NCI-H1436 (cell line): Measurements from ENCODE around the gene TEX51.

Experiments
- DNase-seq: peaks from one replicate; lab custom pipeline; 2025; lab: John Stamatoyannopoulos, UW

TEX51 gene

DNA sequence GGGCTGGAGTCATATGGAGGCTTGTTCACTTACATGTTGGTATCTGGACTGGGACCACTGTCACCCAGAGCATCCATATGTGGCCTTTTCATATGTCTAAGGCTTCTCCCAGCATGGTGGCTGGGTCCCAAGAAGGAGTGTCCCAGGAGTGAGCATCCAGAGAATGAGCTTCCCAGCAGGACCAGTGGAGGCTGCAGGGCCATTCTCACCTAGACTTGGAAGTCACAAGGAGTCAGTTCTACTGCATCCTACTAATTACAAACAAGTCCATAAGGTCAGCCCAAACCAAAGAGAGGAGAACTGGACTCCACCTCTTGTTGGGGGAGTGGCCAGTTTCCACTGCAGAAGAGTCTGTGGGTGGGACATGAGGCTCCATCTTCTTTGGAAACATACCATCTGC lies 5.1 kb upstream of the TEX51 start:
- no peak for DNase-seq

DNA sequence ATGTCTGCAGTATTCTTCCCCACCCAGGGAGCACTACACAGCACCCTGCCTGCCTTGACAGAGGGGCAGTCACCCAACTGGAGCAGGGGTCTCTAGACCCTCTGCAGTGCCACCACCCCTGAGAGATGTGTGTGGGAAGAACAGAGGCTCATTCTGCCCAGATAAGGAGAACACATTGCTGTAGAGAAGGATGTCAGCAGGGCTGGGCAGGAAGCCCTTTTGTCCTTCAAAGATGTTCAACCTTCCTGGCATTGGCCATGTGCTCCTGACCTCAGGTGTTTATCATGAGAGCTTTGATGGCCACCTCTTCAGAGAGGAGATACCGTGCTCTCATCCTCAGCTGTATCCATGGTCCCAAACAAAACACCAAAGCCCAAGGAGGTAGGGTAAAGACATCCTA lies 4.6 kb upstream of the TEX51 start:
- no peak for DNase-seq

DNA sequence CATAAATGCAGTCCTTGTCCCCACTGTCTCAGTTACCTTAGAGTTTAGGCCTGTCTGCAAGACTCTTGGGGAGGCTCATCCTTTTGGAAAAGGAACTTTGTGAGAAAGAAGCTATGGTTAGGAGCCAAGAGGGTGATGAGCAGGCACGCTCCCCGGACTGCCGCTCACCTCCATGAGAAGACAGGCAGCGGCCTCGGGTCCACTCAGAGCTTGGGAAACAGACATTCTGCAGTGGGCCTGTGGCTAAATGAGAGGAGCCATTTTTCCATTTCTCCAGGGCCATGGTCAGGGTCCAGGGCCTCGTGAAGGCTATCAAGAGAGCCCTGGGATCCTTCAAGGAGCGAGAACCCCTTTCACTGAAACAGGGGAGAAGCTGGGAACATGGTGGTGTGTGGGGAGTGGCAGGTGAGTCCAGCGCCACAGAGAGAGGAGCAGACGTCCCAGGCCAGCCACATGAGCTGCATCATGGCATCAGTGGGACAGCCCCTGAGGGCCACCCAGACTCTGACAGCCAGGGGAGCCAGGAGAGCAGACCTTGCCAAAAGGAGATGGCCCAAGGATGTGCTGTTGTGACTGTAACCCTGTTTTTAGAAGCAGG lies 4.0 kb upstream of the TEX51 start:
- no peak for DNase-seq

DNA sequence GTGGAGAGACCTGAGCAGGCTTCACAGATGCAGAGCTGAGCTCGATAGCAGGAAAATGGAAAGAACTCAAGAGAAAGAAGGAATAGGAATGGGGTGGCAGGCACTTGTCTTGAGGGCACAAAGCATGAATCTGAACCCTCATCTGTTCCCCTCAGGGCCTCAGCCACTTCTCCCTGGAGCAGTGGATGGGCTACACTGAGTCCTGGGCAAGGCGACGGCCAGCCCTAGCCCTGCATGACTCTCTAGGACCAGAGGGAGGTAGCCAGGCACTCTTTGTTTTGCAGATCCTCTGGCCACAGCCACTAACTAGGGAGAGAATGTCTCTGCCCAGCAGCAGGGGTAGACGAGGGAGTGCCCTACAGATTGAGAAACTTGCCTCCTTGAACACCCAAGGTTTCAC lies 3.4 kb upstream of the TEX51 start:
- DNase-seq, result no peak

DNA sequence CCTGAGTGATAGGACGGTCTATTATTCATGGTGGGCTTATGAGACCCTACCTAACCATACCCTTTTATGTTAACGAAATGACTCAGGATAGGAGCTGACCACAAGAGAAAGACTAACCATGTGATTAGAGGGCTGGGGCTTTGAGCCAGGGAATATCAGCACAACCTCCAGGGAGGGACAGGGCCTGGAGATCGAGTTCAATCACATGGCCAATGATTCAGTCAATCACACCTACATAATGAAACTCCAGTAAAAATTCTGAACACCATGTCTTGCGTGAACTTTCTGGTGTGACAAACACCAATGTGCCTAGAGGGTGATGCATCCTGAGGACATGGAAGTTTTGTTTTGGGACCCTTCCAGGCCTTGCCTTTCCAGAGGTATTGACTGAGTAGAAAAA lies 2.2 kb upstream of the TEX51 start:
- no peak for DNase-seq

DNA sequence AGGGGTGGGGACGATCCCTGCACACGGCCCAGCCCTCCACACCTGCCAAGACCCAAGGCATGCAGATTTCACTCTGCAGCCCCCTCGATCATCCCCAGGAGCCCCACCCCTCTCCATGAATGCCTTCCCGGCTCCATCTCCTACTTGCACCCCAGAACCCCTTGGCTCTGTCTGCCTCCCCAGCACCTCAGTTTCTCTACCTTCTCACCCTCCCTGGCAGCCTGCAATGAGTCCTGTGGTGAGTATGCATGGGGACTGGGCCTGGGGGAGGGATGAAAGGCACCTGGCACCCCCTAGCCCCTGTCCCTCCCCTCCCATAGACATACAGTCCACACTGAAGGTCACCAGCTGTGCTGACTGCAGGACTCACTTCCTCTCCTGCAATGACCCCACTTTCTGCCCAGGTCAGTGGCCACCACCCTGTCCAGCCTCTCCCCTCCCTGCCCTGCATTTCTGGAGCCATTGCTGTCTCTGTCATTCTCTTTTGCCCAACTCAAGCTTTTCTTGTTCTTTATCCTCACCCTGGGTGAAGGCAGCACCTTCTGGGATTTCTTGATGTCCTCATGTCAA lies 1.0 kb downstream of the TEX51 start:
- DNase-seq, result no peak

DNA sequence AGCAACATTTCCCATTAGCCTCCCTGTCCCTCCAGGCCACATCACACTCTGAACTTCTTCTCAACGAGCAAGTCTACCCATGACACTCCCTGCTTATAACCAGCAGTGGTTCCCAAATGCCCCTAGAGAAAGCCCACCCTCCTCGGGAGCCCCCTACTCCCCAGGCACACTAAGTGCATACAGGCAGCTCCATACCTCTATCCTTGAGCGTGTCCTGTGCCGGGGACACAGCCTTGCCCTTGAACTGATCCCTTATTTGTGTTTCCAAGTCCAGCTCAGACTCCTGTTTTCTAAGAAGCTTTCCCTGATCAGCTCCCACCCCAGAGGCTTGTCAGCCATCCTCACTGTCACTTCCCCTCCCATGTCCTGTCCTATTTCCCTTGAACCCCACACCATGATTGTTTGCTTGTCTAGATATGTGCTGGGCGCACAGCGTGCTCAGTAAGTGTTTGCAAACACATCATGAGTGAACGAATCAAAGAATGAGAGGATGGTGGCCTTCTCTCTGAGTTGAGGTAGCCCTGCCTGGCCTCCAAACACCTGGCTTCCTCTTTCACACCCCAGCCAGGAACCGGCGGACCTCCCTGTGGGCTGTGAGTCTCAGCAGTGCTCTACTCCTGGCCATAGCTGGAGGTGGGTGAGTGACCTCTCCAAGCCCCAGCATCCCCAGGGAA lies 2.1 kb downstream of the TEX51 start:
- no peak for DNase-seq

DNA sequence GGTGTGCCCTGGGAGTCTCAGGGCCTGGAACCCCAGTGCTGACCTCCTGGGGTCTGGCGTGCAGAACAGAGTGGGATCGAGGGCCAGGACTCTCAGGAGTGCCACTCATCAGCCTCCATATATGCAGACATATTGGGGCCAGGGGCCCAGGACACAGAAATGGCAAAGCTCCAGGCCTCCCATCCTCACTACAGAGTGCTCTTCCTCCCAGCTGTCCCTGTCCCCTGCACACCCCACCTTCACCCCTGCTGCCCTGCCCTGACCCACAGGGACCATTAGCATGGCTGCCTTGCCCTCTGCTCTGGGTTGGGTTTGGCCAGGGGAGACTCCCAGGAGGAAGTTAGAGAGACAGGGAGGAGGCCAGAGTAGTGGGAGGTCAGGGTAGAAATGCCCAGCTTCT lies 2.8 kb downstream of the TEX51 start:
- DNase-seq, result no peak

DNA sequence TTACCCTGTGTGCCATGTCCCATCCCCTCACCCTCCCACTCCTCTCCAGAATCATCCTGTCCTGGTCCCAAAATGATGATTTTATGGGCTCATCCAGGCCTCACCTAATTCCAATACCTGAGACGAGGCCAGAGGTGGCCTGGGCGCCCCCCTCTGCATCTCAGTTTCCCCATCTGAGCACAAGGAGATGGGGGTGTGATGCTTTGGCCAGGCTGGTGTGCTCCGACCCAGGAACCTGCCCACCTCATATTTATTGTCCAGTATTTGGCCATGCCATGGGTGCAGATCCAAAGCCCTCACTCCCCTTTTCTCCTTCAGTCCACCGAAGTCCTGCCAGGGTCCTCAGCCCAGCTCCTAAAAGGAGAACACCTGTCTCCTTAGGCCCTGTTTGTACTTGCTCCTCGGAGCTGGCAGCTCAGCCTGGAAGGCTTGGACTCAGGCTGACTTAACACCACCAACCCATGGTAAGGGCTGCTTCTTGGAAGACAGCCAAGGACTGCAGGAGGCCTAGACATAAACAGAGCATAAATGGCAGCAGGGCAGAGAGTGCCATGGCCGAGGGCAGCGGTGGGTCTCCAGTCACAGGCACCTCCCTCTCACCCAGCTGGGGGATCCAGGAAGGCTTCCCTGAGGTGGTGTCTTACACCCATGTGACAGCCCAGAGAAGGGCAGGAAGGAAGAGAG lies 3.6 kb downstream of the TEX51 start:
- no peak for DNase-seq

DNA sequence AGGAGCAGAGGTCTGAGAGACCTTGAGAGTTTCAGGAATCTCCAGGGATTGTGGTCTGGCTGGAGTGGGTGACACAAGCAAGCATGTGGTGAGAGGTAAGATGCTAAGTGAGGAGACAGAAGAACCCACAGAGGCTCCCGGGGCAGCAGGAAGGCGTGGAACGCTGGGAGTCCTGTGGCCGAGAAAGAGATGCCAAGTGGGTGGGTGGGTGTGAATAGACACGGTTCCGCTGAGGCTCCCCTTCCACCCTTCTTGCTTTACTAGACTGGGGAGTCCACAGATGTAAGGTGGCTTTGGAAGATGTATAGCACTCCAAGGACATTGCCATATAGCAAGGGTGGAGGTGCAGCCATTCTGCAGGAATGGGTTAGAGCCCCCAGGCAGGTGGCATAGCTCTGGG lies 4.2 kb downstream of the TEX51 start:
- no peak for DNase-seq

DNA sequence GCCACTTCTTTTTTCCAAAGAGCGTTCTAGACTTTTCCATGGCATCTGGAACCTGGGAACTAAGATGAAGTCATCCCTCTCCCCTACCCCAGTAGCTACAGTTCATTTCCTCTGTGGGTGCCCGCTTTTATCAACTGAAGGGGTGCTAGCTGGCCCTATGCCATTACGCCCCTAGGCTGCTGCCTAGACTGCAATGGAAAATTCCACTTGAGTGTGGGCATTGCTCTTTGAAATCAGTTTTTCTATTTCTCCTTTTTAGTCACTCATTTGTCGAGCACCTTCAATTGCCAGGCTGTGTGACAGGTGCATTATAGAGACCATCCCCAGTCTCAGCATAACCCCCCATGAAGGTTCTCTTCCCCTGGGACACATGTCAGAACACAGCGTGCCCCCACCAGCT lies 7.3 kb downstream of the TEX51 start:
- no peak for DNase-seq

DNA sequence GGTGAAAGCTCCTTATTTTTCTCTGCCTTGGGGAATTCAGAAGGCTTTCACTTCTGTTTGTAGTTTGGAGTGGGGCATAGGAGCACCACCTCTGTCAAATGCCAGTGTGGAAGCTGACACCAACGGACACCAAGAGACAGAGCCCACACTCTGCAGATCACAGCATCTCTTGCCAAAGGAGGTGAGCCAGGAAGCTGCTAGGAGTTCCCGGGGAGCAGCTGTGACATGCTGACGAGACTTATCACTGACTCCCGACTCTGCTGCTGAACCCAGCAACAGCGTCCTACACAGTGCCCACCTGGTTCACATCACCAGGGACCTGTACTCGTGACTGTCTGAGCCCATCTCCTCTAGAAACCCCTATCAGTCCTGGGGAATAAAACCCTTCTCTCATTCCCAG lies 8.1 kb downstream of the TEX51 start:
- DNase-seq, result no peak

DNA sequence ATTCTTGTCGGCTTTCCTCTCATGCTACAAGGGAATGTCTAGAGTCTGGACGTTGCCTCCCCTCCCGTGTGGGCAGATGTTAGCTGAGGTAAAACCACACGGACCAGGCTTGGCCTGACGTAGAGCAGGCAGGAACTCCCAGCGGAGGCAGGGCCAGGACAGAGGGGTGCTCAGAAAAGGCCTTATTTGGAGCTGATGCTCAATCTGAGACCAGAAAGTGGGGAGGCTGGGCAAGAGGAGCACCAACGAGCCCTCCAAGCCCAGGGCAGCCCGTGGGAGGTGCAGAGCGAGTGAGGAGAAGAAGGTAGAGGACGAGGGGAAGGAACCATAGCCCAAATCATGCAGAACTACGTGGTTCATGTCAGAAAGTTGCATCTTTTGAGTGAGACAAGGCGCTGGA lies 9.0 kb downstream of the TEX51 start:
- no peak for DNase-seq

DNA sequence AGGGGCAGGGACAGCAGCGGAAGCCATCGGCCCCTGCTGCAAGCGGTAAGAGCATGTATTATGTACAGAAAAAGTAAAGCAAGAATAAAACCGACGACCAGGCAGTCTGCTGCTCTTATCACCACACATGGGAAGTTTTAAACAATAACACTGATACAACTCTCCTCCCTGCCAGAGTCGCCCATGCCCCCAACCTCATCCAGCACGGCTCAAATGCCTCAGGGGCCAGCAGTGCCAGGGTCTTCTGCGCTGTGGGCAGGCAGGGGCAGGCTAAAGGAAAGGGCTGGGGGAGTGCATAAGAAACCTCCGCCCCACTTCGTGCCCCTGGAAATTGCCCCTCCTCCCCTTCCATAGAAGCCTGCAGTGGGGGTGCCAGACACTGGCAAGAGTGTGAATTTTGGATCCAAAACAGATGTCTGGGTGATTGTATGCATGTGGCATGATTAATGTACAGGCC lies 10.1 kb downstream of the TEX51 start:
- DNase-seq, result no peak

DNA sequence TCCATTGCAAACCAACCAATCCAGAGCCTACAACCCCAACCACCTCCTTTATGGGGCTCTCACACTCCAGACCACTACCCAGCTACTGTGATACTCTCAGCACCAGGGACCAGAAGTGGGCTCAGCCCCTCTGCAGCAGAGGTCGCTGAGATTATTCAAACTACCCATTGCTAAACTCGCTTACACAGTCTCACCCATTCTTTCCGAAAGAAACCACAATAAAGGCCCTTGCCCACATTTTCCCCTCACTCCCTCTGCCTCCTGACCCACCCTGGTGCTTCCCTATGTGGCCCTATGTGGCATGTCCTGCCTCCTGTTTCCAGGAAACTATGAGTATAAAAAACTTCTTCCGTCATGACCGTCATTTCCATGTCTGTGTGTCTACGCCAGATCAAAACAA lies 10.7 kb downstream of the TEX51 start:
- DNase-seq, result no peak

DNA sequence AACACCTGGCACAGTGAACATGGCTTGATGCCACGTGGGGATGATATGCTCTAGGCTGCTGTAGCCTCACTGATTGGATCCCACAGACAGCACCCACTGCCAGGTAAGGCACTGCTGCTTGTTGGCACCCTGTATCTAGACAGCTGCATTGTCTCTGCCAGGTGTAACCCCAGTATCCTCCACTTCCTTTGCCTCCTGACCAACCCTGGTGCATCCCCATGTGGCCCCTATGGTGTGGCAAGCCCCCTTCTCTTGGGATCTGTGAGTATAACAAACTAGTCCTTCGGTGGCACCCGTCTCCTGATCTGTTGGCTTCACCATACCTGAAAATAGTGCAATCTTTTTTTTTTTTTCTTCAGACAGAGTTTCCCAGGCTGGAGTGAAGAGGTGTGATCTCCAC lies 11.1 kb downstream of the TEX51 start:
- DNase-seq, result no peak

DNA sequence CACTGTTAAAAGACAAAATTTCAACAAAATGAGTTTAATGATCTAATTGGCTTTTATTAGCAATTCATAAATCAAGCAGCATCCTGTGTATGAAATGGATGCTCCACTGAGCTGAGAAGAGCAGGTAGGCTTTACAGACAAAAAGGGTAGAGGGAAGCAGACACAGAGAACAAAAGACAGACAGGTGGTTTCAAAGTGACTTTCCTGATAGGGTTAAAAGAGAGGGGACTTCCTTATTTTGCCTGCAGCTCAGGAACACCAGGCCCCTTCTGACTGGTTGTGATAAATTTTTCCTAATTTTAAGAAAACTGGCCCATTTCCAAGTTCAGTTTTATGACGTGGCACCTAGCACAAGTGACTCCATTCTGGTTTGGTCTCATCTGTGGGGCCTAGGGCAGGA lies 11.9 kb downstream of the TEX51 start:
- DNase-seq, result no peak

DNA sequence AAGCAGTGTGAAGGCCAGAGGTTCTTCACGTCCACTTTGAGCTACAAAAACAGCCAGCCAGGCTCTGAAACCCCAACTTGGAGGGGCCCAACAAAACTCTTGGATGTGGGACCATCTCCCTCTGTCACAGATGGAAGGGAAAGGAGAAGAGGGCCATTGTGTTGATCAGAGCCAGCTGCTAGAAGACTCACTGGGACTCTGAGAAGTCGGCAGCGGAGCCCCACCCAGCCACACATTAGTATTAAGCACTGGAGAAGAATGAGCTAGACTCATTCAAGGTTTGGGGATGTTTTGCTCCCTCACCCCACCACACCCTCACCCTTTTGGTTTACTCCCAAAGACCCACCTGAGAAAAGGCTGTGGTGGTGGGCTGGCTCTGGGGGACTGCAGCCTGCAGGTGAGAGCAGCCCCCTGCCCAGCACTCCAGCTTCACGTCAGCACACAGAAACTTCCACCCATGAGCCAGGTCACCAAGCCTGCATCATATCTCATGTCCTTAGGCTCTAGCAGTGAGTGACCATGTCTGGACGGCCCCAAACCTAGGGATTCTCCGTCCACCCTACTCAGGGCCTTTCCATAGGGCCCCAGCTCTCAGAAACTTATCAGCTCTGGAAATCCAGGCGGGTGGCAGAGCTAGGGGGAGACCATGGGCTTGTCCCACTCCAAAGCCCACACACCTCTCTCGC lies 12.6 kb downstream of the TEX51 start:
- DNase-seq, result no peak

DNA sequence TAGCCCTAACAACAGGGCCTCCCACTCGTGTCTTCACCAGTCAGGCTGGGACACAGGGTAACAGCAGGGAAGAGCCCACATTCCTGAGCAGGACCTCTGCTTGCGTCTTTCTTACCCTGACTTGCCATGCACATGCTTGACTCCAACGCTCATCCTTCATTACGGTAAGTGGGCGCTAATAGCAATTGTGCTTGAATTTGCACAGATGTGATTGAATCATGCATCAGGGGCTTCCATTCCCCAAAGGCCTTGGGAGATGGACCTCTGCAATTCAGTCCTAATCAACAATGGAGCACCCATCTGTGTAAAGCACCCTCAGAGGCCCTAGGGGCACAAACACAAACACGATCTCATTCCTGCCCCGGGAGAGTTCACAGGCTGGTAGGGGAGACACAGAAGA lies 13.5 kb downstream of the TEX51 start:
- DNase-seq, result no peak

DNA sequence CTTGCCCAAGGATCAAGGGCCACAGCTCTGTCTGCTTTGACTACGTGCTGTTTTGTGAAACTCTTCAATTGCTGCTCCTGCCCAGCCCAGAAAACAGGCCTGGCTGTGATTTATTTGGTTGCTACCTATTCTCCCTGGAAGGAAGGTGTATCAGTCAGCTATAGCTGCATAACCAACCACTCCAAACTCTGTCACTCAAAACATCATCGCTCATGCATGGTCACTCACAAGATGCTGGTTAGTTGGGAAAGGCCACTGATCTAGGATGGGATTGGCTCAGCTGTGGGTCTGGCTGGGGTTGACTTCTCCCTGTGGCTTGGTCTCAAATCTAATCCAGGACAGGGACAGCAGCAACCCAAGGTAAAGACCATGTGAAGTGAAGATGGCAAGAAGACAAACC lies 14.6 kb downstream of the TEX51 start:
- DNase-seq, result no peak

DNA sequence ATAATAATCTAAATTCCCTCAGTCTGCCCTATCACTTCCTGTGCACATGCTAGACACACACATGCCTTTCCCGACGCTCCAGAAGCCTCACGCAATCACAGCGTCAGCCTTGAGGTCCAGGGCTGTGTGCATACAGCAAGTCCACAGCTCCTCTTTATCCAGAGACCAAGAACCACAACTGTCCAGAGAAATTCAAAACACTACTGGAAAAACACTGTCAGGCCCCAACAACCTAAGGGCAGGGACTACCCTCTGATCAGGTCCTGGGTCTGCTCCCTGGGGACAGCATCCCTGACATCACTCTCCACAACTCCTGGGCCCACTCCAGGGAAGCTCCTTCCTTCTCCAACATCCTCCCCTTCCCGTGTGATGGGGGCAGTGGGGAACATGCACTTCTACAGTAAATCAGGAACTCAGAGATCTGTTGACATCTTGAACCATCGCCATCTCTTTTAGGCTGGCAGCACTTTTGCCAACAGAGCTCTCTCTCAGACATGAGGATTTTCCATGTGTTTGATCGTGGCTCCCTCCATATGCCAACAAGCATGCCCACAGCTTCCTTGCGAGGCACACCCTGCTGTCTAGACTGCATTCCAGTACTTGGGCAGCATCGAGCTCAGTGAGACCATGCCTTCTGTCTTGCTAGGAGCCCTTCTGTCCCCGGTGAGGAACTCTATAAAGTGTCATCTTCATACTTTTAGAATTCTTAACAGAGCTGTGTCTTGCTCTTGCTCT lies 15.4 kb downstream of the TEX51 start:
- no peak for DNase-seq
